Stimulated activated CD4-positive, alpha-beta T cell treated with anti-CD3 and anti-CD28 coated beads, Interleukin-2, amount 100 ng/mL, for 48 hours (primary cell): Measurements from ENCODE around the gene MPP2.
"Not testable (repeated sequence)": the region's sequence is repeated elsewhere in the genome, so short reads cannot be mapped to it uniquely, and the experiment has no call there.

Experiments
- DNase-seq, 2 donors: peaks; one replicate each; pipeline ENCODE4 v3.0.0-alpha.2; 2020

The MPP2 gene

GRCh38 chr17:43900858-43901754 is 6.2 kb downstream of the MPP2 start:
- no peak for DNase-seq

- DNase-seq, result peak; percentile 75 to 76
These were observed 7.0 kb downstream of the MPP2 start for GRCh38 chr17:43900183-43900857.

- DNase-seq, result no peak
These were observed 8.9 kb downstream of the MPP2 start for GRCh38 chr17:43898446-43898845.

GRCh38 chr17:43897831-43898230 is 9.5 kb downstream of the MPP2 start:
- DNase-seq, result no peak

GRCh38 chr17:43894494-43894893 is 12.8 kb downstream of the MPP2 start:
- not testable (repeated sequence) for DNase-seq

GRCh38 chr17:43892647-43892952 is 14.7 kb downstream of the MPP2 start:
- no peak for DNase-seq

GRCh38 chr17:43891851-43892646 is 15.3 kb downstream of the MPP2 start:
- DNase-seq, result no peak

- DNase-seq, result no peak
These were observed 17.1 kb downstream of the MPP2 start for GRCh38 chr17:43890240-43890639.

- DNase-seq, result no peak
These were observed 18.8 kb downstream of the MPP2 start for GRCh38 chr17:43888548-43888947.

- no peak for DNase-seq
These were observed 24.4 kb downstream of the MPP2 start for GRCh38 chr17:43882761-43883415.

- DNase-seq, result no peak
These were observed 25.4 kb downstream of the MPP2 start for GRCh38 chr17:43881758-43882505.

GRCh38 chr17:43881181-43881580 is 26.2 kb downstream of the MPP2 start:
- DNase-seq, result no peak

GRCh38 chr17:43880420-43880991 is 26.8 kb downstream of the MPP2 start:
- peak; percentile 42 to 46 for DNase-seq

GRCh38 chr17:43879723-43880419 is 27.5 kb downstream of the MPP2 start:
- DNase-seq, result no peak

GRCh38 chr17:43878260-43879175 is 28.8 kb downstream of the MPP2 start:
- DNase-seq, result peak; percentile 63 to 72

GRCh38 chr17:43877451-43878155 is 29.7 kb downstream of the MPP2 start:
- DNase-seq, result no peak

- DNase-seq, result no peak
These were observed 30.3 kb downstream of the MPP2 start for GRCh38 chr17:43877031-43877430.

GRCh38 chr17:43875476-43876147 is 31.7 kb downstream of the MPP2 start:
- no peak for DNase-seq

GRCh38 chr17:43874293-43874692 is 33.0 kb downstream of the MPP2 start:
- DNase-seq, result no peak
